Fibroblast of skin of right quadriceps (primary cell): ENCODE measurements around the gene ST6GALNAC2.
"Not testable (repeated sequence)": the region's sequence is repeated elsewhere in the genome, so short reads cannot be mapped to it uniquely, and the experiment has no call there.

ENCODE experiments used
- DNase-seq: peaks from one replicate; pipeline ENCODE4 v3.0.0-alpha.2; 2013

ST6GALNAC2 gene

GRCh38 chr17:76538941-76539570 lies 46.6 kb downstream of the ST6GALNAC2 start:
- DNase-seq: no peak

GRCh38 chr17:76538281-76538931 lies 47.3 kb downstream of the ST6GALNAC2 start:
- no peak for DNase-seq

- no peak for DNase-seq
These were observed 47.9 kb downstream of the ST6GALNAC2 start, which contains the start of gene CYGB for GRCh38 chr17:76537578-76538280. CYGB (minus strand) TSS chr17:76537709; CDS start chr17:76537542, 167 bp downstream.

GRCh38 chr17:76537288-76537577 lies 48.4 kb downstream of the ST6GALNAC2 start:
- DNase-seq: no peak

- no peak for DNase-seq
These were observed 49.0 kb downstream of the ST6GALNAC2 start for GRCh38 chr17:76536511-76537287.

- no peak for DNase-seq
These were observed 49.7 kb downstream of the ST6GALNAC2 start for GRCh38 chr17:76535788-76536510.

- DNase-seq: no peak
These were observed 50.6 kb downstream of the ST6GALNAC2 start for GRCh38 chr17:76534831-76535732.

GRCh38 chr17:76533640-76534359 lies 51.9 kb downstream of the ST6GALNAC2 start:
- not testable (repeated sequence) for DNase-seq

GRCh38 chr17:76532072-76532651 lies 53.5 kb downstream of the ST6GALNAC2 start:
- DNase-seq: no peak

- DNase-seq: no peak
These were observed 54.1 kb downstream of the ST6GALNAC2 start for GRCh38 chr17:76531486-76532038.

- DNase-seq: no peak
These were observed 54.7 kb downstream of the ST6GALNAC2 start for GRCh38 chr17:76530811-76531485.

- DNase-seq: no peak
These were observed 55.5 kb downstream of the ST6GALNAC2 start for GRCh38 chr17:76530095-76530723.

- peak; percentile 76 for DNase-seq
These were observed 56.2 kb downstream of the ST6GALNAC2 start for GRCh38 chr17:76529224-76530094.

GRCh38 chr17:76528528-76529223 lies 57.0 kb downstream of the ST6GALNAC2 start:
- DNase-seq: no peak

GRCh38 chr17:76528156-76528527 lies 57.5 kb downstream of the ST6GALNAC2 start:
- DNase-seq: no peak

- DNase-seq: peak; percentile 68
These were observed 58.1 kb downstream of the ST6GALNAC2 start for GRCh38 chr17:76527430-76528111.

- DNase-seq: not testable (repeated sequence)
These were observed 58.6 kb downstream of the ST6GALNAC2 start for GRCh38 chr17:76527016-76527415.
